ENCODE measurements around the gene PILRA. TPM values are rescaled to one million over a fixed set of nuclear protein-coding genes. Genes with fewer than 3 reads are reported as not detected.
"Not testable (repeated sequence)": the region's sequence is repeated elsewhere in the genome, so short reads cannot be mapped to it uniquely, and the experiment has no call there.

The PILRA gene
- total RNA-seq, 2 experiments from 2014 or later: 0.27 to 0.29 TPM

DNA sequence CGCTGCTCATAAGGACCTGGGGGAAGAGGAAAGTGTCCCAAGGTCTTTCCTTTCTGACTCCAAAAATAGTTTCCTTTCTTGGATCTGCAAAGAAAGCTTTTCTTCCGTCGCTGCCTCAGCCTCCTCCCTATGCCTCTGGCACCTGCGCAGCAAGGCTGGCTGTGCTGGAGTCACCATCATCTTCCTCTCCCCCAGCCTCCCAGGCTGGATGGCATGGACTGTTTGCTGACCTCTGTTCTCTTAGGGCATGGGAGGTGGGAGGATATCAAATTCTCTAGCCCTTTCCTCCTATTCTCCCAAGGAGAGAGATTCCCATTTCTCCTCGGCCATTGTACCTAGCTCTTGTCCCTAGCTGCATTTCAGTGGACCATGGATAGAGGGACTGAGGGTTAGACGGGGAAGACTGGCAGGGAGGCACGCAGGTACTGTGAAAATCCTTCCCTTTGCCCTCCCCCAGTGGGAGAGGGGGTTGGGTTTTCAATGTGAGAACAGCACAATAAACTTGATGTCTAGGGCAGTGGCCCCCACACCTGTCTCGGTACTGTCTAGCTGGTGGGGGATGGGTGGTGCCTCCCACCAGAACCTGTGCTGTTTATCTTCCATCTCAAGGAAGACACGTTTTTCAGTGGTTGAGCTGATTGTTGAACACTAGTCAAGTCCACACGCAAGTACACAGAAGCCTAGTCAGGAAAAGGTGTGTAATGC, 60.5 kb downstream of the PILRA start:
- H3K36me3 Mint-ChIP-seq (ENCODE audit: low read depth): peaks cover 51% of the 10 kb centered on the region
- peak overlapping the region; percentile 83 for H3K27ac Mint-ChIP-seq
- DNase-seq: no peak
- H3K4me3 Mint-ChIP-seq: no peak overlapping the region
- no peaks in the 10 kb centered on the region for H3K9me3 Mint-ChIP-seq
- intact Hi-C loops (cut with micrococcal nuclease): no loop called here
- peaks cover 5% of the 10 kb centered on the region for H3K27me3 Mint-ChIP-seq (ENCODE audit: low read depth)
- CTCF ChIA-PET: interaction anchor here (0.9 kb wide), 1 partner anchor 126 kb away, joined by 3 read pairs; no protein-coding TSS in a partner anchor
- peaks cover 59% of the 10 kb centered on the region for H3K4me1 Mint-ChIP-seq (ENCODE audit: low read depth)

DNA sequence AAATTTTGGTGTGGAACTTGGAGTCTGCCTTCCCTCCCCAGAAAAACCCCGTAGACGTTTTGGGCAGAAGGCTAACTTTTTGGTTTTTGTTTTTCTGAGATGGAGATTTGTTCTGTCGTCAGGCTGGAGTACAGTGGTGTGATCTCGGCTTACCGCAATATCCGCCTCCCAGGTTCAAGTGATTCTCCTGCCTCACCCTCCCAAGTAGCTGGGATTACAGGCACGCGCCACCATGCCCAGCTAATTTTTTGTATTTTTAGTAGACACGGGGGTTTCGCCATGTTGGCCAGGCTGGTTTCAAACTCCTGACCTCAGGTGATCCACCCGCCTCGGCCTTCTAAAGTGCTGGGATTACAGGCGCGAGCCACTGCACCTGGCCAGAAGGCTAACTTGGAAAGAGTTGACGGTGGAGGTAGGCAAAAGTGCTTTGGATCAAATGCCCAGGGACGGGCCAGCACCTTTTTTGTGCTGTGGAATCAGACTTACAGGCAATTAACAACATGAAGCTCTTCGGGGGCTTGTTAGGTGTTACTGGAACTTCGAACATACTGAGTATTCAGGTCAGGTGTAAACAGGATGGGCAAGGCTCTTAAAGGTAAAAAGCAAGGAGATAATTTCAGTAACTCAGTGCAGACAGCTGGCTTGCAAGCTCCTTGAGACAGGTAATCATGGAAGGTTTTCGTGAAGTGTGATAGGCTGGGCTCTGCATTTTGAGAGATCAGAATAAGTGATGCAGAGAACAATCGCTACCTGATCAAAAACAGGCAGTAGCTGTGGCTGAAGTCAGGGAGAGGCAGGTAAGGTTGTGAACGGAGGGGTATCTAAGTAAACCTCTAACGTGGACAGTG, 61.2 kb downstream of the PILRA start:
- H3K4me1 Mint-ChIP-seq (ENCODE audit: low read depth): peaks cover 55% of the 10 kb centered on the region
- intact Hi-C loops (cut with micrococcal nuclease): no loop called here

DNA sequence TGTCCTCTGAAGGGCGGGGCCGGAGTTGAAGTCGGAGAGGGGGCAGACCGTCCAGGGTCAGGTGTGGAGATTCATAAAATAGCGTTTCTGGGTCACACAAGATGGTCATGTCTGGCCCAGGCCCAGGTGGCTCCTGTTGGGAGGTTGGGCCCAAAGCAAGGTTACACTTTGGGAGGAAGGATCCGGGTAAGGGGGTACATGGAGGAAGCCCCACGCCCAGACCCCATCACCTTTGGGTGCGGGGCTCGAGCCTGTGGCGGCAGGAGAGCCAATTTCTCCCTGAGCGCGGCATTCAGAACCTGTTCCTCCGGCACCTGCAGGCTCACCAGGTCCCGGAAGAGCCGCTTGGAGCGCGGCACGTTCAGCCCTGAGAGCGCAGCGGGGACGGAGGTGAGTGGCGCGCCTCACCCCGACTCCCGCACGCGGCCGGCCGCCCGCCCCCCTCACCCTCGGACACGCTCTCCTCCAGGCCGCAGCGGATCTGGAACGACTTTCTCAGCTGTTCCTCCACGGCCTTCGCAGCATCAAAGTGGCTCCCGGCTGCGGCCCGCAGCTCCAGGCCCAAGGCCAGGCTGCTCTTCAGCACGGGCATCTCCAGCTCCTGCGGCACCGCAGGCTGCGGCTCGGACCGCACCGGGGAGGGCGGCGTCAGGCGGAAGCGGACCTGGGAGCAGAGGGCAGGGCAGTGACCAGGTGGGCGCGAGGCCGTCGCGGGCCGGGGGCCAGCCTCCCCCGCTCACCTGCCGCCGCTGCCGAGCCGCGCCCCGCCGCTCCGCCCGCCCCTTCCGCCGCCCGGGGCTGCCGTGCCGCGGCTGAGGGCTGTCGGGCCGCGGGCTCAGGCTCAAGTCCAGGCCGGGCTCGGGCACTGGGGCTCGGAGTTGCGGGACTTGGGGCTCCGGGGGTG, 62.4 kb downstream of the PILRA start:
- CTCF ChIA-PET: interaction anchor here (0.7 to 1.4 kb wide), 5 partner anchors 10 to 270 kb away, joined by 3 to 7 read pairs (median 3); partner anchors contain the start of gene POP7
- Mint-ChIP-seq H3K36me3 (ENCODE audit: low read depth) (peaks cover 41% of the 10 kb centered on the region), H3K27me3 (ENCODE audit: low read depth) (no peaks in the 10 kb centered on the region), H3K4me3 (peak overlapping the region; percentile 94), H3K4me1 (ENCODE audit: low read depth) (peaks cover 52% of the 10 kb centered on the region), H3K27ac (peak overlapping the region; percentile 97), H3K9me3 (no peaks in the 10 kb centered on the region)
- peak; percentile 62 for DNase-seq
- intact Hi-C loops (cut with micrococcal nuclease): loop anchor here (1.0 kb wide), 4 partner anchors 7 to 287 kb away; partner anchors contain the start of genes LAMTOR4, TSC22D4 and ZCWPW1

More for the DNA sequence above, 61.2 kb downstream of the PILRA start:
- Mint-ChIP-seq H3K27me3 (ENCODE audit: low read depth) (peaks cover under 1% of the 10 kb centered on the region), H3K4me3 (peak overlapping the region; percentile 84), H3K9me3 (no peaks in the 10 kb centered on the region), H3K27ac (peak overlapping the region; percentile 83), H3K36me3 (ENCODE audit: low read depth) (peaks cover 47% of the 10 kb centered on the region)
- DNase-seq: no peak
- CTCF ChIA-PET: interaction anchor here (0.9 kb wide), 2 partner anchors 16 to 125 kb away, joined by 3 read pairs; no protein-coding TSS in a partner anchor

DNA sequence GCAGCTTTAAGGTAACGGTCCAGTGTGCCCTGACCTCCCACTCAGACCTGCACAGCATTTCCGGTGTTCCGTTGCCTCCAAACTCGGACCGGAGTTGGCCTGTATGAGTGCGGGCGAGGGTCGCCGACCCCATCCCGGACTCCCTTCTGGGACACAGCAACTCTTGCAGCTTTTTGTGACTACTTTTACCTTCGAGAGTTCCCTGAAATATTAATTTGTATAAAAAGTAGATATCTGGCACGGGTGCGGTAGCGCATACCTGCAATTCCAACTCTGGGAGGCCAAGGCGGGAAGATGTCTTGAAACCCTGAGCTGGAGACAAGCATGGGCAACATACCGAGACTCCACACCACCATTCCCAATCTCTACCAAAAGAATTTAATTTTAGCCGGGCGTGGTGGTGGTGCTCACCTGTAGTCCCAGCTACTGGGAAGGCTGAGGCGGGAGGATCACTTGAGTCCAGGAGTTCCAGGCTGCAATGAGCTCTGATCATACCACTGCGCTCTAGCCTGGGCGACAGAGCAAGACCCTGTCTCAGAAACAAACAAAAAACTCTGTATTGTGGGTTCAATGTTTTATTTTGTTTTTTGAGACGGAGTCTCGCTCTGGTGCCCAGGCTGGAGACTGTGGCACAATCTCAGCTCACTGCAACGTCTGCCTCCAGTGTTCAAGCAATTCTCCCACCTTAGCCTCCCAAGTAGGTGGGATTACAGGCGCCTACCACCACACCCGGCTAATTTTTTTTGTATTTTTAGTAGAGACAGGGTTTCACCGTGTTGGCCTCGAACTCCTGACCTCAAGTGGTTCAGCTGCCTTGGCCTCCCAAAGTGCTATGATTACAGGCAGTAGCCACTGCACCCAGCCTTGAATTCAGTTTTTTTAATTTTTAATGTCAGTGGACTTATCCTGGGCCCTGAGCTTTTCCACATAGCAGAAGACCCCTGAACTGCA, 64.1 kb downstream of the PILRA start:
- Mint-ChIP-seq H3K27me3 (ENCODE audit: low read depth) (no peaks in the 10 kb centered on the region), H3K36me3 (ENCODE audit: low read depth) (peaks cover 34% of the 10 kb centered on the region), H3K4me1 (ENCODE audit: low read depth) (peaks cover 34% of the 10 kb centered on the region), H3K9me3 (no peaks in the 10 kb centered on the region), H3K4me3 (peak overlapping the region; percentile 94), H3K27ac (peak overlapping the region; percentile 97)
- CTCF ChIA-PET: interaction anchor here (0.6 to 1.4 kb wide), 7 partner anchors 15 to 707 kb away, joined by 3 to 8 read pairs (median 4); partner anchors contain the start of gene POP7
- no peak for DNase-seq
- intact Hi-C loops (cut with micrococcal nuclease): no loop called here

DNA sequence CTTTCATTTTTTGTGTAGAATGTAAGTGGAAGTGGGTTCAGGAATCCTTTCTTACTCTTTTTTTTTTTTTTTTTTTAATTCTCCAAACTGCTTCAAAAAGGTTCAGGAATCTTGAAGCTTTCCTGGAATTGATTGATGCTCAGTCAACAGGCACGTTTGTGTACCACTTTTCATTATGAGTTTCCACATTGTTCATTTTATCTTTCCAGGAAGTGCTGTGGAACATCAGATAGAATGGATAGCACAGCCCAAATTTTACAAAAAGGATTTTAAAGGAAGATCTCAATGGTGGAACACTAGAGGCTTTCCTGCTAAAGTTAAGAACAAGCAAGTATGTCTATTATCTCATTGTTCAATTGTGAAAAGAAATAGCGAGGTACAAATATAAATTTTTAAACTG, 64.9 kb downstream of the PILRA start:
- peaks cover 26% of the 10 kb centered on the region for H3K36me3 Mint-ChIP-seq (ENCODE audit: low read depth)
- intact Hi-C loops (cut with micrococcal nuclease): no loop called here
- H3K9me3 Mint-ChIP-seq: no peaks in the 10 kb centered on the region
- no peak overlapping the region for H3K4me3 Mint-ChIP-seq
- CTCF ChIA-PET: interaction anchor here (0.6 to 2.7 kb wide), 4 partner anchors 12 to 706 kb away, joined by 3 to 10 read pairs (median 6); no protein-coding TSS in a partner anchor
- no peaks in the 10 kb centered on the region for H3K27me3 Mint-ChIP-seq (ENCODE audit: low read depth)
- peak overlapping the region; percentile 50 for H3K27ac Mint-ChIP-seq
- DNase-seq: no peak
- peaks cover 26% of the 10 kb centered on the region for H3K4me1 Mint-ChIP-seq (ENCODE audit: low read depth)

DNA sequence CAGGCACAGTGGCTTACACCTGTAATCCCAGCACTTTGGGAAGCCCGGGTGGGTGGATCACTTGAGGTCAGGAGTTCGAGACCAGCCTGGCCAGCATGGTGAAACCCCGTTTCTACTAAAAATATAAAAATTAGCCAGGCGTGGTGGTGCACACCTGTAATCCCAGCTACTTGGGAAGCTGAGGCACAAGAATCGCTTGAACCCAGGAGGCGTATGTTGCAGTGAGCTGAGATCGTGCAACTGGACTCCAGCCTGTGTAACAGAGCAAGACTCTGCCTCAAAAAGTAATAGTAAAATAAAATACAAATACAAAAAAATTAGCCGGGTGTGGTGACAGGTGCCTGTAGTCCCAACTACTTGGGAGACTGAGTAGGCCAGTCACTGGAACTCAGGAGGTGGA, 65.4 kb downstream of the PILRA start:
- H3K4me3 Mint-ChIP-seq; DNase-seq; H3K27ac Mint-ChIP-seq; H3K27me3 Mint-ChIP-seq (ENCODE audit: low read depth); H3K9me3 Mint-ChIP-seq; intact Hi-C loops (cut with micrococcal nuclease): not testable (repeated sequence)
- Mint-ChIP-seq H3K4me1 (ENCODE audit: low read depth) (peaks cover 21% of the 10 kb centered on the region), H3K36me3 (ENCODE audit: low read depth) (peaks cover 22% of the 10 kb centered on the region)
- CTCF ChIA-PET: interaction anchor here (0.7 to 2.7 kb wide), 2 partner anchors 11 to 706 kb away, joined by 3 to 10 read pairs; no protein-coding TSS in a partner anchor

DNA sequence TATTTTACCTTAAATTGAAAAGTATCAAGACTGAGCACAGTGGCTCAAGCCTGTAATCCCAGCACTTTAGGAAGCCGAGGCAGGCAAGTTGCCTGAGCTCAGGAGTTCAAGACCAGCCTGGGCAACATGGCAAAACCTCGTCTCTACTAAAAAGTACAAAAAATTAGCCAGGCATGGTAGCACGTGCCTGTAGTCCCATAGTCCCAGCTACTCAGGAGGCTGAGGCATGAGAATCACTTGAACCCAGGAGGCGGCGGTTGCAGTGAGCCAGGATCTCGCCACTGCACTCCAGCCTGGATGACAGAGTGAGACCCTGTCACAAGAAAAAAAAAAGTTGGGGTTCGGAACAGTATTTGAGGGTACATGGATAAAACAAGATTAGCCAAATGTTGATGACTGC, 66.0 kb downstream of the PILRA start:
- H3K27ac Mint-ChIP-seq; DNase-seq; H3K4me3 Mint-ChIP-seq; H3K9me3 Mint-ChIP-seq; H3K27me3 Mint-ChIP-seq (ENCODE audit: low read depth); intact Hi-C loops (cut with micrococcal nuclease): not testable (repeated sequence)
- H3K36me3 Mint-ChIP-seq (ENCODE audit: low read depth): peaks cover 17% of the 10 kb centered on the region
- H3K4me1 Mint-ChIP-seq (ENCODE audit: low read depth): peaks cover 17% of the 10 kb centered on the region
- CTCF ChIA-PET: interaction anchor here (2.7 kb wide), 1 partner anchor 11 kb away, joined by 10 read pairs; no protein-coding TSS in a partner anchor

DNA sequence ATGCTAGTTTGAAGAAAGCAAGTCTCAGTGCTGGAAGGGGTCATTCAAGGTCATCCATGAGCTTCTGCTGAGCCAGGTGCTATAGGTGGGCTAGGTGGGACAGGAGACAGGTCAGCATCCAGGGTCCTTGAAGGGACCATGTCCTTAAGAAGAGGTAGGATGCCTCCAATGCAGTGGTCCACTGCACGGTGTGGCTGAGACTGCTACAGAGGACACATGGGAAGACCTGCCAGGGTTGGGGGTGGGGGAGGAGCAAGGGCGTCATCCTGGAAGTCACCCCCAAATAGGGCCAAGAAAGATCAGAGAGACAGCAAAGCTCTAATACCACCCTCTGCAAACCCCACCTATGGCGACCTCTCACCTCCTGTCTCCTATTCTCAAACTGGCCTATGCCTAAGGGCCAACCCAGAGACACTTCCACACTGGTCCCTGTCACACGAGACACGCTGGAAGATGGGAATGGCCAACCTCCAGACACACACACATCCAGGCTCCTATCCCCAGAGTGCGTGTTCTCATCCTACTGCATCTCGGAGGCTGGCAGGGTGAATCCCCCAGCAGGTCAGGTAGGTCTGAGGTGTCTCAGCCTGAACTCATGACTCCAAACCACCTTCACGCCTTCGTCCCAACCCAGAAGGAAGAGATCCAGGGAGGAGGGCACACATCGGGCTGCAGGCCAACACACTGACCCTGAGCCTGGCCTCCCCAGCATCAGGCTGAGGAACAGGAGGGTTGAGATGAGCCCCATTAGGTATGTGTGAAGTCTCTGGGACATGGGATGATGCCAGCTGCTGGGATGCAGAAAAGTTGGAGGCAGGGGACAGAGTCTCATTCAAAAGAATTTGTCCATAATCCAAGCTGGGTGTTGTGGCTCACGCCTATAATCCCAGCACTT, 68.6 kb downstream of the PILRA start:
- no peak overlapping the region for H3K4me3 Mint-ChIP-seq
- H3K36me3 Mint-ChIP-seq (ENCODE audit: low read depth): no peaks in the 10 kb centered on the region
- H3K27me3 Mint-ChIP-seq (ENCODE audit: low read depth): no peaks in the 10 kb centered on the region
- peaks cover 14% of the 10 kb centered on the region for H3K4me1 Mint-ChIP-seq (ENCODE audit: low read depth)
- H3K9me3 Mint-ChIP-seq: no peaks in the 10 kb centered on the region
- no peak for DNase-seq
- no peak overlapping the region for H3K27ac Mint-ChIP-seq
- intact Hi-C loops (cut with micrococcal nuclease): no loop called here
- CTCF ChIA-PET: interaction anchor here (0.6 to 0.8 kb wide), 2 partner anchors 66 to 263 kb away, joined by 3 read pairs; no protein-coding TSS in a partner anchor

DNA sequence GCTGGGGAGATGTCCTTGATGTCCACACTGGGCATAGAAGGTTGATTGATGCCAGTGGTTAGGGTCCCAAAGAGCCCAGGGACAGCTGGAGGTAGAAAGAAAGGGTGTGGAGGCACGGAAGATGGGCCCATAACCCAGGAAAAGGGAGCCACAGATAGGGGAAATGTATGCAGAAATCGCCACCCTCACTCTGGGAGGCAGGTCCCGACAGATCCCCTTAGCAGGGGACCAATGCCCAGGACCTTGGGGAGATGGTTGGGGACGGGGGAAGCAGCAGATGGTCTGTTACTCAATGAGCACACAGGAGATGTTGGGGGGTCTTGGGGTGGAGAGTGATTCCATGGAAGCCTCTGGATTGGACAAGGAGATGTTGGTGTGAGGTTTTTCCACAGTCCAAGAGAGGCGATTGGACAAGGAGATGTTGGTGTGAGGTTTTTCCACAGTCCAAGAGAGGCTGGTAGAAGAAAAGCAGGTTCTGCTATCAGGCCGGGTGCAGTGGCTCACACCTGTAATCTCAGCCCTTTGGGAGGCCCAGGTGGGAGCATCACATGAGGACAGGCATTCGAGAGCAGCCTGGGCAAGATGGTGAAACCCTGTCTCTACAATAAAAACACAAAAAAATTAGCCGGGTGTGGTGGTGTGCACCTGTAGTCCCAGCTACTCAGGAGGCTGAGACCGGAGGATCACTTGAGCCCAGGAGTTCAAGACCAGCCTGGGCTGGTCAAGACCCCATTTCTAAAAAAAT, 70.0 kb downstream of the PILRA start:
- CTCF ChIA-PET: interaction anchor here (0.6 to 1.4 kb wide), 3 partner anchors 13 to 262 kb away, joined by 3 to 4 read pairs (median 3); no protein-coding TSS in a partner anchor
- DNase-seq: no peak
- no peaks in the 10 kb centered on the region for H3K27me3 Mint-ChIP-seq (ENCODE audit: low read depth)
- H3K36me3 Mint-ChIP-seq (ENCODE audit: low read depth): no peaks in the 10 kb centered on the region
- intact Hi-C loops (cut with micrococcal nuclease): no loop called here
- no peak overlapping the region for H3K27ac Mint-ChIP-seq
- H3K9me3 Mint-ChIP-seq: no peaks in the 10 kb centered on the region
- no peak overlapping the region for H3K4me3 Mint-ChIP-seq
- H3K4me1 Mint-ChIP-seq (ENCODE audit: low read depth): peaks cover 14% of the 10 kb centered on the region
